Liver (tissue), 9 donors: Measurements from ENCODE around the gene CSHL1. TPM values are rescaled to one million over a fixed set of nuclear protein-coding genes. Genes with fewer than 3 reads are reported as not detected.
"Not testable (repeated sequence)": the region's sequence is repeated elsewhere in the genome, so short reads cannot be mapped to it uniquely, and the experiment has no call there.

Source experiments
- DNase-seq: peaks from one replicate; pipeline ENCODE4 v3.0.0-alpha.2; 2017; ENCODE audit warnings: low spot score
- H3K27ac ChIP-seq, 2 donors: one replicate each; pipeline ENCODE4 v1.7.0; 2013; ENCODE audit warnings: inconsistent platforms in 2 of 2, low read length in 2 of 2, control low read depth in 1 of 2, low read depth in 1 of 2, mild to moderate bottlenecking in 1 of 2
- H3K27me3 ChIP-seq, 4 donors: one replicate each; pipeline versions ENCODE4 v1.6.1 to v1.7.0; 2013; ENCODE audit warnings: low read length in 3 of 4, inconsistent platforms in 1 of 4, mild to moderate bottlenecking in 1 of 4, moderate library complexity in 1 of 4; ENCODE audit not compliant: control insufficient read depth in 4 of 4, insufficient read depth in 4 of 4
- H3K36me3 ChIP-seq, 4 donors: one replicate each; pipeline versions ENCODE4 v1.6.1 to v1.7.0; 2013; ENCODE audit warnings: low read length in 3 of 4, mild to moderate bottlenecking in 3 of 4, low read depth in 1 of 4, moderate library complexity in 1 of 4; ENCODE audit not compliant: control insufficient read depth in 4 of 4, insufficient read depth in 3 of 4
- H3K4me1 ChIP-seq, 4 donors: one replicate each; pipeline versions ENCODE4 v1.6.1 to v1.7.0; 2013; ENCODE audit warnings: low read length in 3 of 4, mild to moderate bottlenecking in 3 of 4, moderate library complexity in 1 of 4; ENCODE audit not compliant: control insufficient read depth in 4 of 4, insufficient read depth in 4 of 4
- H3K4me3 ChIP-seq, 3 donors: one replicate each; pipeline versions ENCODE4 v1.6.1 to v1.7.0; 2013; ENCODE audit warnings: low read length in 3 of 3, control low read depth in 1 of 3, low read depth in 1 of 3, mild to moderate bottlenecking in 1 of 3
- H3K9ac ChIP-seq, 2 donors: one replicate each; pipeline ENCODE4 v1.7.0; 2013; ENCODE audit warnings: low read length in 2 of 2, mild to moderate bottlenecking in 2 of 2, moderate library complexity in 2 of 2, control low read depth in 1 of 2, low read depth in 1 of 2
- H3K9me3 ChIP-seq, 4 donors: one replicate each; pipeline versions ENCODE4 v1.6.1 to v1.7.0; 2013; ENCODE audit warnings: low read length in 3 of 4; ENCODE audit not compliant: control insufficient read depth in 4 of 4
- RAD21 ChIP-seq, 2 donors: IDR thresholded peaks; 2 replicates each; pipeline ENCODE4 v1.6.1; 2016; ENCODE audit warnings: antibody characterized with exemption in 2 of 2, mild to moderate bottlenecking in 2 of 2
- WGBS: extraction: QIAGEN DNeasy Blood & Tissue Kit; methylation state at CpG from one replicate; pipeline ENCODE4 v1.1.7; 2013; 5-methylcytosine and 5-hydroxymethylcytosine counted together
- polyA plus RNA-seq, 2 donors: library from polyadenylated mRNA; stranded (reverse) in 1 of 2; unstranded in 1 of 2; fragments of 200-250 nt in 1 of 2; fragments of >200 nt in 1 of 2; fragmentation: Nextera tagmentation in 1 of 2; extraction: Ambion mirVana in 1 of 2; gene quantifications; one replicate each; pipeline versions ENCODE4 v1.2.1 to v1.2.3, GENCODE V29; 2013 to 2015
- total RNA-seq, 2 donors: library from RNA; depleted of rRNA; stranded (reverse); fragments of >200 nt; gene quantifications; one replicate each; pipeline ENCODE4 v1.2.3, GENCODE V29; 2014
- TF ChIP-seq, protein P1 (sequence below): fragments of 150-350 bp; IDR thresholded peaks from 2 replicates; pipeline ENCODE4 v1.5.1; 2017; ENCODE audit warnings: improper control_type of control experiment, low read depth, low read length; ENCODE audit not compliant: missing input control
- donor health status: healthy.
- donor health status: healthy.
- donor health status: healthy.
- donor health status: healthy.
- donor health status: healthy.

Gene CSHL1
- total and polyA plus RNA-seq, 4 donors = not detected

- not testable (repeated sequence) for H3K36me3 ChIP-seq, H3K9ac ChIP-seq, H3K4me3 ChIP-seq, H3K9me3 ChIP-seq, H3K27ac ChIP-seq, H3K27me3 ChIP-seq, DNase-seq, H3K4me1 ChIP-seq
- WGBS = 63% methylated on average over 11 of the region's 12 CpGs
Measured at GRCh38 chr17:63907161-63907778, 3.8 kb downstream of the CSHL1 start.

- not testable (repeated sequence) for H3K9me3 ChIP-seq, H3K27me3 ChIP-seq, H3K27ac ChIP-seq, H3K4me1 ChIP-seq, H3K4me3 ChIP-seq, H3K9ac ChIP-seq, H3K36me3 ChIP-seq, DNase-seq
- WGBS = 93% methylated on average over 8 of the region's 8 CpGs
Measured at GRCh38 chr17:63904796-63905195, 6.3 kb downstream of the CSHL1 start.

DNA sequence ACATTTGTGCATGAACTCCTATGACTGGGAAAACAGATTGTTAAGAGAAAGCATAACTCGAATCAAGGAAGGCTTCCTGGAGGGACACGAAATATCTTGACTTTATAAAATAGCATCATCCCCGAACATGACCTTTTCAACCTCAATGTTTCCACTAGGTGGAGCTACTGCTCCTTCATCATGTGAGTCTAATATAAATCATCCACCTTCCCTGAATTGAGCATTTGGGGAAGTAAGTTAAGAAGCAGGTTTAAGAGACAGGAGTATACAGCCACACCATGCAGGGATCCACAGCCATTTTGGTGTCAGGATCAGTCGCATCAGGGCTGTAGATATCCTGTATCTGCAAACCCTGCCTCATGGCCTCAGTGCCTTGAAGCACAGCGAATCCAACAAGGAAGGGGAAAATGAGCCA lies 7.3 kb downstream of the CSHL1 start:
- WGBS = 29% methylated on average over 5 of the region's 5 CpGs
- TF ChIP-seq RAD21 (IDR thresholded peaks at IDR 0.05) = peak; percentile 22 to 44
- TF ChIP-seq, protein P1, sequence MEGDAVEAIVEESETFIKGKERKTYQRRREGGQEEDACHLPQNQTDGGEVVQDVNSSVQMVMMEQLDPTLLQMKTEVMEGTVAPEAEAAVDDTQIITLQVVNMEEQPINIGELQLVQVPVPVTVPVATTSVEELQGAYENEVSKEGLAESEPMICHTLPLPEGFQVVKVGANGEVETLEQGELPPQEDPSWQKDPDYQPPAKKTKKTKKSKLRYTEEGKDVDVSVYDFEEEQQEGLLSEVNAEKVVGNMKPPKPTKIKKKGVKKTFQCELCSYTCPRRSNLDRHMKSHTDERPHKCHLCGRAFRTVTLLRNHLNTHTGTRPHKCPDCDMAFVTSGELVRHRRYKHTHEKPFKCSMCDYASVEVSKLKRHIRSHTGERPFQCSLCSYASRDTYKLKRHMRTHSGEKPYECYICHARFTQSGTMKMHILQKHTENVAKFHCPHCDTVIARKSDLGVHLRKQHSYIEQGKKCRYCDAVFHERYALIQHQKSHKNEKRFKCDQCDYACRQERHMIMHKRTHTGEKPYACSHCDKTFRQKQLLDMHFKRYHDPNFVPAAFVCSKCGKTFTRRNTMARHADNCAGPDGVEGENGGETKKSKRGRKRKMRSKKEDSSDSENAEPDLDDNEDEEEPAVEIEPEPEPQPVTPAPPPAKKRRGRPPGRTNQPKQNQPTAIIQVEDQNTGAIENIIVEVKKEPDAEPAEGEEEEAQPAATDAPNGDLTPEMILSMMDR = peak; percentile 18
- not testable (repeated sequence) for H3K27me3 ChIP-seq, H3K4me1 ChIP-seq, H3K36me3 ChIP-seq, H3K27ac ChIP-seq, DNase-seq, H3K4me3 ChIP-seq, H3K9me3 ChIP-seq, H3K9ac ChIP-seq

DNA sequence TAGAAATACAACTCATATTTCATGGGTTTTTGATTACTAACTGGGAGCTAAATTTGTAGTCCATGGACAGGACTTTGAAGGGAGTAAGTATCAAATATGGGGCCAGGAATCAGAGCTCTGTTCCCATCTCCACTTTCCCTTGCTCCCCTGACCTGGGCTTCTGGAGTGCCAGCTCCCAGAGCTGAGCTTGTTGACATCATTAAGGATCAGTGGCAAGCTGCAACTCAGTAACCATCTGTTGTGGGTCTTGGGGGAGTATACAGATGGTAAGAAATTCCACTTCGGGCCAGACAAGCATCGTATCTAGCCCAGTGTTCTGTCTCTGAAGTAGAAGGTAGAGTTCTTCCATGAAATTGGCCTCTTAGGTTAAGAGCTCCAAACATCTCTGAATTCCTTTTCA lies 9.1 kb downstream of the CSHL1 start:
- H3K4me3 ChIP-seq, H3K9me3 ChIP-seq, H3K27ac ChIP-seq, H3K4me1 ChIP-seq, H3K9ac ChIP-seq, DNase-seq, H3K27me3 ChIP-seq, H3K36me3 ChIP-seq: not testable (repeated sequence)
- 92% methylated on average over 2 of the region's 2 CpGs for WGBS

- not testable (repeated sequence) for H3K36me3 ChIP-seq, H3K27me3 ChIP-seq, H3K4me3 ChIP-seq, H3K9ac ChIP-seq, DNase-seq, H3K4me1 ChIP-seq, H3K27ac ChIP-seq, H3K9me3 ChIP-seq
- WGBS = 88% methylated on average over 6 of the region's 6 CpGs
Measured at GRCh38 chr17:63898899-63899798, 11.9 kb downstream of the CSHL1 start.

DNA sequence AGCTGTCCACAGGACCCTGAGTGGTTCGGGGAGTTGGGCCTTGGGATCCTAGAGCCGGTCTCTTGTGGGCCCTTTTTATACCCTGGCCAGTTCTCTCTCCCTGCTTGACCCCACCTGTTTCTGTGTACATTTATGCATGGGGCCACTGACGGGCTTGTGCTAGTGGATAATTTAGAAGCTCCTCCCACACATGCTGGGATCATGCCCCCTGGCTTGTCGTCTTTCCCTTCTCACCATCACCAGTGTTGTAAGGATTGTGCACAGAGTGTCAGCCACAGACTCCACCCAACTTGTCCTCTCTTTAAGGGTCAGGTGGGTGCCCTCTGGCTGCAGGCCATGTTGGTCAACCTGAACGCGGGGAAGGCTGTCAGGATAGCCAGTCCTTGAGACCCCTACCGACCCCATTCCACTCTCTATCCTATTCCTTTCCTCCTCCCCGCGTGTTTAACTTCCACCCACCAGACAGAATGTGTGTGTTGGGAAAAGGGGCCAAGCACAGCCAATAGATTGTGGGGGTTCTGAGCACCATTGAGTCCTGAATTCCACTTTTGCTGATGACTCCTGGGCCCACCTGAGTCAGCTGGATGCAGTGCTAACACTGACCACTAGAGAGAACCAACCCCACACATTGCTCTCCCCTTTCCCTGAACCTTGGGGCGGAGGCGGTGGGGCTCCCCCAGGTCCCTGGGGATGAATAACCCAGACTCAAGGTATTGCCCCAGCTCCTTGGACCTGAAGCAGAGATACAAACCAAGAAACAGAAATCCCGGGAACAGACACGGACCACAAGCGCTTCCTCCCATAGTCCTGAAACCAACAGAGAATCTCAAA lies 14.3 kb downstream of the CSHL1 start, which contains the start of gene CSH1:
CSH1 (minus strand) TSS at position 51 of the 831 bp plus-strand sequence. CDS start 63 bp downstream, outside the sequence.
- H3K9me3 ChIP-seq, H3K36me3 ChIP-seq, DNase-seq, H3K27ac ChIP-seq, H3K4me3 ChIP-seq, H3K9ac ChIP-seq, H3K27me3 ChIP-seq, H3K4me1 ChIP-seq: not testable (repeated sequence)
- WGBS = 89% methylated on average over 10 of the region's 14 CpGs

DNA sequence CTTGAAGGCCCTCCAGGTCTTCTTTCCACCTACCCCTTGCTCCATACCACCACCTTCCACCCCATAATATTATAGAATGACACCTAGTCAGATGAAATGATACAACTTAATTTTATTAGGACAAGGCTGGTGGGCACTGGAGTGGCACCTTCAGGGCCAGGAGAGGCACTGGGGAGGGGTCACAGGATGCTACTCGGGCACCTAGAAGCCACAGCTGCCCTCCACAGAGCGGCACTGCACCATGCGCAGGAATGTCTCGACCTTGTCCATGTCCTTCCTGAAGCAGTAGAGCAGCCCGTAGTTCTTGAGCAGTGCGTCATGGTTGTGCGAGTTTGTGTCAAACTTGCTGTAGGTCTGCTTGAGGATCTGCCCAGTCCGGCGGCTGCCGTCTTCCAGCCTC lies 16.2 kb downstream of the CSHL1 start:
- WGBS = 98% methylated on average over 6 of the region's 10 CpGs

More for the DNA sequence above, 16.2 kb downstream of the CSHL1 start:
- not testable (repeated sequence) for H3K9ac ChIP-seq, H3K27me3 ChIP-seq, H3K4me3 ChIP-seq, H3K4me1 ChIP-seq, H3K9me3 ChIP-seq, DNase-seq, H3K36me3 ChIP-seq, H3K27ac ChIP-seq
